Keratinocyte (primary cell): ENCODE results near the gene SLC22A3. TPM values are rescaled to one million over a fixed set of nuclear protein-coding genes. Genes with fewer than 3 reads are reported as not detected.
A peak's percentile ranks its signal among the peaks of the same experiment; 100 is the strongest.

ENCODE experiments used
- DNase-seq: peaks from one replicate; pipeline ENCODE4 v3.0.0-alpha.2; 2011; ENCODE audit warnings: low read depth, missing footprints, low spot score
- FAIRE-seq: peaks from 2 replicates; lab custom pipeline; 2011; peaks lifted over from hg19 to GRCh38; lab: Jason Lieb, UNC
- H2AFZ ChIP-seq: 2 replicates; pipeline ENCODE4 v1.6.0; 2012; ENCODE audit warnings: low read length, control low read depth, inconsistent platforms; ENCODE audit not compliant: control insufficient read depth
- H3K27ac ChIP-seq: 2 replicates; pipeline ENCODE4 v1.5.1; 2011; ENCODE audit warnings: low read length; ENCODE audit not compliant: control insufficient read depth, insufficient read depth
- H3K27me3 ChIP-seq: 3 replicates; pipeline ENCODE4 v1.6.0; 2011; ENCODE audit warnings: low read length; ENCODE audit not compliant: control insufficient read depth, insufficient read depth; ENCODE audit errors: extremely low read depth
- H3K36me3 ChIP-seq, 2 experiments: 2 replicates in 1 of 2; 3 replicates in 1 of 2; pipeline ENCODE4 v1.5.1; 2011; ENCODE audit warnings: low read length in 2 of 2, mild to moderate bottlenecking in 1 of 2; ENCODE audit not compliant: control insufficient read depth in 2 of 2, insufficient read depth in 2 of 2; ENCODE audit errors: extremely low read depth in 1 of 2
- H3K4me1 ChIP-seq: 3 replicates; pipeline ENCODE4 v1.5.1; 2011; ENCODE audit warnings: low read length; ENCODE audit not compliant: control insufficient read depth, insufficient read depth; ENCODE audit errors: extremely low read depth
- H3K4me2 ChIP-seq: 3 replicates; pipeline ENCODE4 v1.6.0; 2011; ENCODE audit warnings: low read depth, low read length; ENCODE audit not compliant: control insufficient read depth, insufficient read depth; ENCODE audit errors: extremely low read depth
- H3K4me3 ChIP-seq, 3 experiments: fragments of 200-600 bp in 1 of 3; sonication (generic) in 1 of 3; 2 replicates in 2 of 3; 3 replicates in 1 of 3; pipeline ENCODE4 v1.5.1; 2011 to 2016; ENCODE audit warnings: low read length in 3 of 3, mild to moderate bottlenecking in 3 of 3, control low read depth in 2 of 3, inconsistent platforms in 1 of 3, low read depth in 1 of 3, mixed read lengths in 1 of 3, mixed run types in 1 of 3, moderate library complexity in 1 of 3; ENCODE audit not compliant: control insufficient read depth in 2 of 3, insufficient read depth in 2 of 3; ENCODE audit errors: extremely low read depth in 1 of 3
- H3K79me2 ChIP-seq: 2 replicates; pipeline ENCODE4 v1.6.0; 2012; ENCODE audit warnings: low read length; ENCODE audit not compliant: control insufficient read depth, insufficient read depth
- H3K9ac ChIP-seq: 3 replicates; pipeline ENCODE4 v1.6.0; 2011; ENCODE audit warnings: low read length; ENCODE audit not compliant: control insufficient read depth, insufficient read depth; ENCODE audit errors: extremely low read depth
- H3K9me1 ChIP-seq: 3 replicates; pipeline ENCODE4 v1.6.0; 2011; ENCODE audit warnings: low read length; ENCODE audit not compliant: control insufficient read depth, insufficient read depth; ENCODE audit errors: extremely low read depth
- H3K9me3 ChIP-seq: 2 replicates; pipeline ENCODE4 v1.5.1; 2012; ENCODE audit warnings: low read depth, low read length; ENCODE audit not compliant: control insufficient read depth
- H4K20me1 ChIP-seq: 3 replicates; pipeline ENCODE4 v1.6.0; 2011; ENCODE audit warnings: low read length; ENCODE audit not compliant: control insufficient read depth, insufficient read depth; ENCODE audit errors: extremely low read depth
- EZH2 ChIP-seq: IDR thresholded peaks from one replicate; pipeline ENCODE4 v1.6.1; 2012; ENCODE audit warnings: inconsistent platforms, mild to moderate bottlenecking, low read length, moderate library complexity
- dilution Hi-C: fragments of 300-500 bp; cut with MboI; formaldehyde crosslinking; loops from one replicate; pipeline ENCODE4 v1.7.0; 2020; ENCODE audit warnings: low sequenced_read_pairs; ENCODE audit not compliant: extremely low pct_ligation_motif_present
- polyA plus RNA-seq, 5 experiments: library from polyadenylated mRNA; depleted of rRNA in 3 of 5; stranded (reverse) in 3 of 5; stranded (forward) in 1 of 5; unstranded in 1 of 5; fragments of >200 nt; gene quantifications; 1 replicate in 1 of 5; 2 replicates in 3 of 5; 3 replicates in 1 of 5; pipeline versions ENCODE4 v1.2.1 to v1.2.3, GENCODE V29; 2011 to 2012; ENCODE audit warnings: missing spikeins in 2 of 5, low read depth in 1 of 5, low replicate concordance in 1 of 5
- TF ChIP-seq, protein P1 (sequence below), 3 experiments: IDR thresholded peaks in 1 of 3; conservative IDR thresholded peaks in 1 of 3; optimal IDR thresholded peaks in 1 of 3; 2 replicates in 2 of 3; 3 replicates in 1 of 3; pipeline versions ENCODE3 to v1.5.1; 2011; ENCODE audit warnings: low read length in 3 of 3, mild to moderate bottlenecking in 3 of 3, moderate library complexity in 2 of 3, control low read depth in 1 of 3, inconsistent platforms in 1 of 3; ENCODE audit not compliant: insufficient read depth in 2 of 3; ENCODE audit errors: extremely low read depth in 1 of 3

The SLC22A3 gene
- polyA plus RNA-seq, 1 donor (not counting 4 experiments of a cell fraction or from before 2014, with no cell fraction given), result 1.8 TPM

- H3K4me2 ChIP-seq, result peak overlapping the region; percentile 2
- H3K4me3 ChIP-seq, result no peak overlapping the region
- no peak overlapping the region for H3K27ac ChIP-seq
- TF ChIP-seq, protein P1, sequence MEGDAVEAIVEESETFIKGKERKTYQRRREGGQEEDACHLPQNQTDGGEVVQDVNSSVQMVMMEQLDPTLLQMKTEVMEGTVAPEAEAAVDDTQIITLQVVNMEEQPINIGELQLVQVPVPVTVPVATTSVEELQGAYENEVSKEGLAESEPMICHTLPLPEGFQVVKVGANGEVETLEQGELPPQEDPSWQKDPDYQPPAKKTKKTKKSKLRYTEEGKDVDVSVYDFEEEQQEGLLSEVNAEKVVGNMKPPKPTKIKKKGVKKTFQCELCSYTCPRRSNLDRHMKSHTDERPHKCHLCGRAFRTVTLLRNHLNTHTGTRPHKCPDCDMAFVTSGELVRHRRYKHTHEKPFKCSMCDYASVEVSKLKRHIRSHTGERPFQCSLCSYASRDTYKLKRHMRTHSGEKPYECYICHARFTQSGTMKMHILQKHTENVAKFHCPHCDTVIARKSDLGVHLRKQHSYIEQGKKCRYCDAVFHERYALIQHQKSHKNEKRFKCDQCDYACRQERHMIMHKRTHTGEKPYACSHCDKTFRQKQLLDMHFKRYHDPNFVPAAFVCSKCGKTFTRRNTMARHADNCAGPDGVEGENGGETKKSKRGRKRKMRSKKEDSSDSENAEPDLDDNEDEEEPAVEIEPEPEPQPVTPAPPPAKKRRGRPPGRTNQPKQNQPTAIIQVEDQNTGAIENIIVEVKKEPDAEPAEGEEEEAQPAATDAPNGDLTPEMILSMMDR (optimal IDR thresholded peaks at IDR 0.05 in 1 of 3, IDR thresholded peaks at IDR 0.05 in 1 of 3, conservative IDR thresholded peaks at IDR 0.05 in 1 of 3; ENCODE audit: extremely low read depth in 1 of 3, insufficient read depth in 2 of 3, low read length in 3 of 3), result no peak
- TF ChIP-seq EZH2, result no peak
- peaks cover 11% of the 10 kb centered on the region for H3K4me1 ChIP-seq
- H3K9ac ChIP-seq, result no peak overlapping the region
- H3K36me3 ChIP-seq, result no peaks in the 10 kb centered on the region
- H3K9me3 ChIP-seq, result no peaks in the 10 kb centered on the region
- no peaks in the 10 kb centered on the region for H4K20me1 ChIP-seq
- FAIRE-seq (peak; percentile 64), DNase-seq (no peak)
- dilution Hi-C loops, result no loop called here
- no peaks in the 10 kb centered on the region for H3K79me2 ChIP-seq
- H2AFZ ChIP-seq, result no peak overlapping the region
- no peaks in the 10 kb centered on the region for H3K9me1 ChIP-seq
- H3K27me3 ChIP-seq, result peaks cover 6% of the 10 kb centered on the region
Observed at GRCh38 chr6:160344271-160344670, 3.9 kb upstream of the SLC22A3 start.

DNA sequence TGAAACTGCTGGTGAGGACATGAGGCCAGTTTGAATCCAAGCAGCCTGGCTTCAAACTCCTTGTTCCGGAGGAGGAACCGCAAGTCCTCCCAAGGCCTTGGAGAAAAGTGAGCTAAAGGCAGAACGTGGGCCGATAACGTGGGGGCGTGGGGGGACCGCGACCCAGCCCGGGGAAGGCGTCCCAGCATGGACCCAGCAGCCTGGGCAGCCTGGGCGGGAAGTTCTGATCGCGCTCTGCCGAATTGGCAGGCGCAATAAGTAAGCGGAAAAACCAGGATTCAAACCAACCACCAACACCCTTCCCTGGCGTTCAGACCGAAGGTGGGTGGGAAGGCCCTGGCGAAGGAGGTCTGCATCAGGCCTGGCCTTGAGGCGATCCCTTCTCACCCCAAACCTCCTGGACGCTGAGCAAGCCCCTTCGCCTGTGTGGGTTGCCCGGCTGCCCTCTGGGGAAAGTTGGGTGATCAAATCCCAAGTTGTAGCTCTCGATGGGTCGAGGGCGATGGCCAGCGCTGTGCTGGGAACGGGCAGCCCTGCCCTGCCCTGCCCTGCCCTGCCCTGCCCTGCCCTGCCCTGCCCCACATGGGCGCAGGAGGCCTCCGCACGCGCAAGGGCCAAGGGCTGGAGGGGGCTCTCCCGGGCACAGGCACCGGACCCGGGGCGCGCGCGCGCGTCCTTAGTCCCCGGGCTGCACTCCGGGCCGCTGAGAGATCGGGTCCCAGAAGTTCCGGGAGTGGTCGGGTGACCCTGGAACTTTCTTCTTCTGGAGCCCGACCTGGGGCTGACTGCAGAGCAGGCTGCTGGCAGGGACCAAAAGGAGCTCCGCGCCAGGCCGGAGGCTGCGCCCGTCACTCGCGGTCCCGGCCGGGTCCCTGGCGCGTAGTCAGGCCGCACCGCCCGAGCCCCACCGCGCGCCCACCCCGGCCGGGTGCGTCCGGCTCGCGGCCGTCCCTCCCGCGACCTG lies 637 bp upstream of the SLC22A3 start:
- peak overlapping the region; percentile 26 for H2AFZ ChIP-seq
- dilution Hi-C loops, result no loop called here
- peaks cover 6% of the 10 kb centered on the region for H3K27me3 ChIP-seq
- DNase-seq (no peak), FAIRE-seq (no peak)
- H3K79me2 ChIP-seq, result no peaks in the 10 kb centered on the region
- no peaks in the 10 kb centered on the region for H4K20me1 ChIP-seq
- H3K36me3 ChIP-seq, result no peaks in the 10 kb centered on the region
- H3K4me1 ChIP-seq, result peaks cover 13% of the 10 kb centered on the region
- H3K9me3 ChIP-seq, result no peaks in the 10 kb centered on the region
- no peak overlapping the region for H3K27ac ChIP-seq
- TF ChIP-seq, protein P1 (optimal IDR thresholded peaks at IDR 0.05 in 1 of 3, IDR thresholded peaks at IDR 0.05 in 1 of 3, conservative IDR thresholded peaks at IDR 0.05 in 1 of 3; ENCODE audit: extremely low read depth in 1 of 3, insufficient read depth in 2 of 3, low read length in 3 of 3), result no peak
- no peak for TF ChIP-seq EZH2
- H3K9ac ChIP-seq, result peak overlapping the region; percentile 67
- H3K9me1 ChIP-seq, result no peaks in the 10 kb centered on the region
- H3K4me3 ChIP-seq, result peak overlapping the region in 2 of 3 experiments; percentile 3 to 74
- peak overlapping the region; percentile 89 for H3K4me2 ChIP-seq
